Fibroblast of skin of abdomen (primary cell): ENCODE results near the gene PRRC2B.
"Not testable (repeated sequence)": the region's sequence is repeated elsewhere in the genome, so short reads cannot be mapped to it uniquely, and the experiment has no call there.

Source experiments
- DNase-seq: peaks from one replicate; pipeline ENCODE4 v3.0.0-alpha.2; 2013

Gene PRRC2B

GRCh38 chr9:131387394-131387793, 6.5 kb upstream of the PRRC2B start:
- no peak for DNase-seq

GRCh38 chr9:131391020-131391419, 2.9 kb upstream of the PRRC2B start:
- no peak for DNase-seq

- DNase-seq: no peak
Measured at GRCh38 chr9:131391504-131391903, 2.4 kb upstream of the PRRC2B start.

GRCh38 chr9:131394464-131395156, 724 bp downstream of the PRRC2B start:
- no peak for DNase-seq

GRCh38 chr9:131395157-131396098, 1.5 kb downstream of the PRRC2B start:
- no peak for DNase-seq

GRCh38 chr9:131396099-131396479, 2.2 kb downstream of the PRRC2B start:
- not testable (repeated sequence) for DNase-seq

- no peak for DNase-seq
Measured at GRCh38 chr9:131396626-131397025, 2.7 kb downstream of the PRRC2B start.

GRCh38 chr9:131397100-131397790, 3.4 kb downstream of the PRRC2B start:
- DNase-seq: no peak

- no peak for DNase-seq
Measured at GRCh38 chr9:131398204-131398603, 4.3 kb downstream of the PRRC2B start.

GRCh38 chr9:131399972-131400371, 6.1 kb downstream of the PRRC2B start:
- no peak for DNase-seq

GRCh38 chr9:131400627-131401026, 6.7 kb downstream of the PRRC2B start:
- no peak for DNase-seq

GRCh38 chr9:131402073-131402472, 8.2 kb downstream of the PRRC2B start:
- DNase-seq: peak; percentile 58

- peak; percentile 87 for DNase-seq
Measured at GRCh38 chr9:131402738-131403492, 9.0 kb downstream of the PRRC2B start.

- no peak for DNase-seq
Measured at GRCh38 chr9:131403493-131403773, 9.5 kb downstream of the PRRC2B start.

GRCh38 chr9:131404581-131404980, 10.7 kb downstream of the PRRC2B start:
- peak; percentile 77 for DNase-seq

- DNase-seq: no peak
Measured at GRCh38 chr9:131404987-131405386, 11.1 kb downstream of the PRRC2B start.

GRCh38 chr9:131405428-131405827, 11.5 kb downstream of the PRRC2B start:
- peak; percentile 88 for DNase-seq

- DNase-seq: no peak
Measured at GRCh38 chr9:131405858-131406537, 12.1 kb downstream of the PRRC2B start.

- no peak for DNase-seq
Measured at GRCh38 chr9:131406563-131407436, 12.9 kb downstream of the PRRC2B start.

- DNase-seq: no peak
Measured at GRCh38 chr9:131407717-131408195, 13.9 kb downstream of the PRRC2B start.

GRCh38 chr9:131409458-131409992, 15.6 kb downstream of the PRRC2B start:
- DNase-seq: no peak
